GM21576 (cell line): ENCODE measurements around the gene FUBP3.

Source experiments
- ATAC-seq: cut with Tn5 transposase; IDR thresholded peaks from one replicate; pipeline ENCODE4 v1.9.1; 2021; ENCODE audit warnings: mild to moderate bottlenecking, moderate library complexity; ENCODE audit not compliant: unreplicated experiment

Gene FUBP3

GRCh38 chr9:130661451-130662098, 82.2 kb downstream of the FUBP3 start:
- ATAC-seq, result no peak

GRCh38 chr9:130662099-130662969, 83.0 kb downstream of the FUBP3 start:
- no peak for ATAC-seq

- no peak for ATAC-seq
These were observed 83.5 kb downstream of the FUBP3 start for GRCh38 chr9:130662970-130663257.

GRCh38 chr9:130663258-130663976, 84.0 kb downstream of the FUBP3 start:
- no peak for ATAC-seq

- ATAC-seq, result no peak
These were observed 84.5 kb downstream of the FUBP3 start for GRCh38 chr9:130663977-130664250.

- no peak for ATAC-seq
These were observed 85.1 kb downstream of the FUBP3 start, which contains the start of gene PRDM12 for GRCh38 chr9:130664251-130665028. PRDM12 (plus strand) TSS chr9:130664594; CDS start chr9:130664654, 60 bp downstream.

GRCh38 chr9:130665029-130665430, 85.7 kb downstream of the FUBP3 start:
- ATAC-seq, result no peak

GRCh38 chr9:130665431-130666392, 86.3 kb downstream of the FUBP3 start:
- ATAC-seq, result no peak

GRCh38 chr9:130666393-130667119, 87.2 kb downstream of the FUBP3 start:
- ATAC-seq, result no peak

GRCh38 chr9:130667120-130667435, 87.7 kb downstream of the FUBP3 start:
- no peak for ATAC-seq

GRCh38 chr9:130668196-130668595, 88.8 kb downstream of the FUBP3 start:
- ATAC-seq, result no peak

- no peak for ATAC-seq
These were observed 89.3 kb downstream of the FUBP3 start for GRCh38 chr9:130668659-130669058.

- no peak for ATAC-seq
These were observed 90.6 kb downstream of the FUBP3 start for GRCh38 chr9:130669965-130670364.

GRCh38 chr9:130670644-130671043, 91.3 kb downstream of the FUBP3 start:
- ATAC-seq, result no peak

- no peak for ATAC-seq
These were observed 93.1 kb downstream of the FUBP3 start for GRCh38 chr9:130672466-130672865.

- no peak for ATAC-seq
These were observed 93.7 kb downstream of the FUBP3 start for GRCh38 chr9:130672933-130673615.

- no peak for ATAC-seq
These were observed 96.0 kb downstream of the FUBP3 start for GRCh38 chr9:130675396-130675795.

GRCh38 chr9:130677252-130677651, 97.9 kb downstream of the FUBP3 start:
- no peak for ATAC-seq
